ENCODE measurements around the gene CDHR5.

Gene CDHR5

GRCh38 chr11:608791-609251, 15.9 kb downstream of the CDHR5 start:
- DNase-seq = no peak

GRCh38 chr11:607971-608659, 16.6 kb downstream of the CDHR5 start:
- DNase-seq = no peak

- DNase-seq = no peak
Observed at GRCh38 chr11:607020-607780, 17.6 kb downstream of the CDHR5 start.

GRCh38 chr11:606245-606644, 18.5 kb downstream of the CDHR5 start:
- peak; percentile 64 to 83 for DNase-seq

DNA sequence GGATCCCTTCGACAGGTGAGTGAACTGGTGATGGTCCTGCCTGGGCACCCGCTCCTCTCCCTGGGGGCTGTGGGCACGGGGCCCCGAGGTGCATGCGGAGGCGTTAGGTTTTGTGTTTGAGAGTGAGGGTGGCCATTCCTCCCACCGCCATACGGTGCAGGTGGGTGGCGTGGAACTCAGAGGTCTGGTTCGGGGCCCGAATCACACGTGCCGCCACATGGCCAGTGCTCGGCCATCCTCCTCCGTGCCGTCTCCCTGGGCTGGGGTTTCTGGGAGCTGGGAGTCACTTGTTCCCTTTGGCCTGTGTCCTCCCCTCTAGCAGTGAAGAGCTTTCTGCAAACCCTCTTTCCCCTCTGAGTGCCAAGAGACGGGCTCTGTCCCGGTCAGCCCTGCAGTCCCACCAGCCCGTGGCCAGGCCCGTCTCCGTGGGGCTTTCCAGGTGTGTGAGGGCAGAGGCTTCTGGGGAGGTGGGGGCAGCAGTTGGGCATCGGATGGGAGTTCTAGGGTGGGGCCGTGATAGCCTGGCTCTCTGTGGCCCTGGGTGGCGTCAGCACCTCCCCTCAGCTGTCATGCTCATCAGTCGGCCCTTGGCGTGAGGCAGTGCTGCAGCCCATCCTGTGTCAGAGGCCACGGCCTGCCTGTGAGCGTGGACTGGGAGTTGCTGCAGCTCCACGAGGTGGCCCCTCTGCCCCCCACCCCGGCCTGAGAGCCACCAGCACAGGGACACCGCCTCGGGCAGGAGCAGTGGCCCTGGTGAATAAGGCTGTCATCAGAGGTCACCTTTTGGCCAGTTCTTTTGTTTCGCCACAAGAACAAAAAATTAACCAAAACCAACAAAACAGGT, 19.2 kb downstream of the CDHR5 start:
- DNase-seq = no peak

DNA sequence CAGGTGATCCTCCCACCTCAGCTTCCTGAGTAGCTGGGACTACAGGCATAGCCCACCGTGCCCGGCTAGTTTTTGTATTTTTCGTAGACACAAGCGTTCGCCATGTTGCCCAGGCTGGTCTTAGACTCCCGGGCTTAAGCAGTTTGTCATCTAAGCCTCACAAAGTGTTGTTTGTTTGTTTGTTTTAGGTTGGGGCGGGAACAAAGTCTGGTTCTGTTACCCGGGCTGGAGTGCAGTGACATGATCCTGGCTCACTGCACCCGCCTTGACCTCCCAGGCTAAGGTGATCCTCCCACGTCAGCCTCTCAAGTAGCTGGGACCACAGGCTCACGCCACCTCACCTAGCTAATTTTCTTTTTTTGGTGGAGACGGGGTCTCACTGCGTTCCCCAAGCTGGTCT, 21.6 kb downstream of the CDHR5 start:
- no peak for DNase-seq

GRCh38 chr11:601573-602245, 23.0 kb downstream of the CDHR5 start:
- DNase-seq = no peak

DNA sequence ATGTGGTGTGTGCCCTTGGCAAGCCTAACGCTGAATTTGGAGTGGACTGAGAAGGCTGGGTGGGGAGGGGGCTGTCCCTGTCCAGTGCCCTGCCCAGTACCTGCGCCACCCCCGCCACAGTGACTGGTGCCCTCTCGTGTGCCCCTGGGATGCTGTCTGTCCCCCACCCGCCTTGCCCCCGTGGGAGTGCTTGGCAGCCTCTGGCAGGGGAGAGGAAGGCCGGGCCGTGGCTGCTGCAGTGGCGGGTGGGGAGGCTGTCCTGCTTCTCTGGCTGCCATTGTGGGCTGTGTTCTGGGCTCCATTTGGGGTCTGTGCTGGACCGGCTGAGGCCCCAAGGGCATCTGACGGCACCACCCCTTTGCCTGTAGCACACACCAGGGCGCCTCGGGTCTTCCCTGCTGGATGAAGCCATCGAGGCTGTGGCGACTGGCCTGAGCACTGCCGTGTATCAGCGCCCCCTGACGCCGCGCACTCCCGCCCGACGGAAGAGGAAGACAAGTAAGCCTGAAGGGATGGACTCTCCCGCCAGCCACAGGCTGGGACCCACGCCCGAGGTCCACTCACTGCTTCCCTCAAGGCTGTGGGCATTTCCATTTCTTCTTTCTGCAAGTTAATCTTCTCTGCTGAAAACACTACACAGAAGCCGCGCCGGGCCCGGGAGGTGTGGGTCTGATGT, 26.6 kb downstream of the CDHR5 start:
- no peak for DNase-seq

GRCh38 chr11:597166-597725, 27.5 kb downstream of the CDHR5 start:
- no peak for DNase-seq

DNA sequence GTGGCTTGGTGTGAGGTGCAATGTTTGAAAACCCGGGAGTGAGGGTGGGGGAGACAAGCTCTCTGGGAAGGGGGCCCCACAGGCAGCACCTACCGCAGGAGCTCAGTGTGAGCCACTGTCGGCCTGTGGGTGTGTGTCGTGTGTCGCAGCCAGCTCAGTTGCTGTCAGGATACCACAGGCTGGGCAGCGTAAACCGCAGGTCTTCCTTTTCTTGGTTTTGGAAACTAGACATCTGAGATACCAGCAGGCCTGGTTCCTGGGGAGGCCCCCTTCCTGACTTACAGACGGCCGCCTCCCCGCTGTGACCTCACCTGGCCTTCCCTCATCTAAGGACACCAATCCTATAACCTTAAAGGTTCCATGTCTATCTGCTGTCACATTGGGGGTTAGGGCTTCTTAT, 28.4 kb downstream of the CDHR5 start:
- DNase-seq = no peak

DNA sequence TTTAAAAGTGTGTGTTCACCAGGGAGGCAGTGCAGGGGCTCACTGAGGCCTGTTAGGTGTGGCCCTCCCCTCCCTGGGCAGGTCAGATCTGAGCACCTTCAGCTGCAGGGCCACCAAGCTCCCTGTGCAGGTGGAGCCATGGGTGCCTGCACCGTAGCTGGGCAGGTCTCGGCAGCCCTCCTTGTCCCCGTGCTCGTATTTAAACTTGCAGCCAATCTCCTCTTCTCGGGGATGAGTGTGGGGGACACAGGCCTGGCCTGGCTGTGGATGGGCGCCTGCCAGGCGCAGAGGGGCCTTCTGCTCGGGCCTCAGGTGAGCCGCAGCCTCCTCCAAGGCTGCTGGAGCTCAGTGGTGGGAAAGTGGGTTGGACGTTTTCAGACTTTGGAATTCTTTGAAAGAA, 29.4 kb downstream of the CDHR5 start:
- no peak for DNase-seq

DNA sequence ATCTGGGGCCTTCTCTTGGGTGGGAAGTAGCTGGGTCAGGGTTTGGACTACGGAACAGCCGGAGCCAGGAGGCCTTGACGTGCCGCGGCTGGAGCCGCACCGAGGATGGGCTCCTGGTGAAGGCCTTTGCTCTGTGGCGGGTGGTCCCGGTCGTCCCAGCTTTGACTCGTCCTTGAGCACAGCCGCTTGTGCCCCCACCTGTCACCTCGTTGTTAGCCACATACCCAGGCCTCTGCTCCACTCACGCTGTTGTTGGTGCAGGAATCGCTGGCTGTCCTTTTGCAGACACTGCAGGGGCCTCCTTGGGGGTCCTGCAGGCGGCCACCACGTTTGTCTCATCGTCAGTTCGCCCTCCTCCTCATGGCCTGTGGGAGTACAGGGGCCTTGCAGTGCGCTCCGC, 31.4 kb downstream of the CDHR5 start:
- no peak for DNase-seq

GRCh38 chr11:592918-593317, 31.8 kb downstream of the CDHR5 start:
- no peak for DNase-seq

DNA sequence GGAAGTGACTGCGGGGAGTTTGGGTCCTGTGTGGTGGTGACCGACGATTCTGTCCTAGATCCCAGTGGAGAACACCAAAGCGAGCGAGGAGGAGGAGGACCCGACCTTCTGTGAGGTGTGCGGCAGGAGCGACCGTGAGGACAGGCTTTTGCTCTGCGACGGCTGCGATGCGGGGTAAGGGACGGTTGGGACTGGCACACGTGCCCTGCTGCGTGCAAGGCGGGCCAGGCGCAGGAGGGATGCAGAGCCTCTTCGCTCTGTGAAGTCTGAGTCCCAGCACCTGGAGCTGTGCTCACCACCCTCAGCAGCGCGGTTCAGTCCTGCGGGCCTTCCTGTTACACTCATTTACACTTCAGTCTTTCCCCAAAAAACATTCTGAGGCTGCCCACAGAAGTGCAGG, 32.3 kb downstream of the CDHR5 start:
- no peak for DNase-seq

DNA sequence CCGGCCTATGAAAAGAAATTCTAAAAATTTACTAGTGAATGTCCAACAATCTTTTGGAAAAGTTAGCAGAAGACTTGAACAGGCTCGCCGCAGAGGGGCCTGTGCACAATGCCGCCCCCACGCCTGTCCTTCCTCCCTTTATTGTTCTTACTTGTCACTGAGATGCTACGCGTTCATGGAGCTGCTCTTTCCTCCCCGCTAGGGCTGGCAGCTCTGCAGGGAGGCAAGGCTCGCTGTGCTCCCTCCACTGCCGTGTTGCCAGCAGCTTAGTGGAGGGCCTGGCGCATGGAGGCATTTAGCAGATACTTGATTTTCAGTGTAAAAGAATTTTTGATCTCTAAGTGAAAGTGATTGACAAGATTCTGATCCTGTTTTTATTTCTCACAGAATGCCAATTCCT, 33.8 kb downstream of the CDHR5 start:
- no peak for DNase-seq

DNA sequence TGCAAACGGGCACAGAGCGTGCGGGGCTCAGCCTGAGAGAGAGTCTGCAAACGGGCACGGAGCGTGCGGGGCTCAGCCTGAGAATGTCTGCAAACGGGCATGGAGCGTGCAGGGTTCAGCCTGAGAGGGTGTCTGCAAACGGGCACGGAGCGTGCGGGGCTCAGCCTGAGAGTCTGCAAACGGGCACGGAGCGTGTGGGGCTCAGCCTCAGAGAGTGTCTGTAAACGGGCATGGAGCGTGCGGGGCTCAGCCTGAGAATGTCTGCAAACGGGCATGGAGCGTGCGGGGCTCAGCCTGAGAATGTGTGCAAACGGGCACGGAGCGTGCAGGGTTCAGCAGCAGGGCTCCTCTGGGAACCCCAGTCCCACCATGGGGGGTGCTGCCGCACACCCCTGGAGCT, 35.0 kb downstream of the CDHR5 start:
- no peak for DNase-seq

GRCh38 chr11:587978-588380, 36.8 kb downstream of the CDHR5 start:
- DNase-seq = no peak

- no peak for DNase-seq
Observed at GRCh38 chr11:587546-587945, 37.2 kb downstream of the CDHR5 start.

GRCh38 chr11:586376-587316, 38.1 kb downstream of the CDHR5 start:
- no peak for DNase-seq

DNA sequence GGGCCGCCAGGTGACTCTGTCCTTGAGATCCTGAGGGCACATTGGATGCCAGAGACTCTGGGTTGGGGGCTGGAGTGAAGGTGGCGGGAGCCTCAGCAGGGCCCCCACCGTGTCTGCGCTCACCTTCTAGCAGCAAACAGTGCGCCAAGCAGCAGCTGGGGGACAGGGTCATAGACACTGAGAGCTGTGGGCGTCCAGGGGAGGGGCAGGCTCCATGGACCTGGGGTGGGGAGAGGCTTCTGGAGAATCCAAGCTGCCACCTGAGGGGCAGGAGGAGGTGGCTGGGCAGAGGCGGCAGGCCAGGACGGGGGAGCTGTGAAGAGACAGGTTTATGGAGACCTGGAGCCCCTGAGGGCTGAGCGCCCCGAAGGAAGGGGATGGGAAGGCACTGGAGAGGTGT, 40.5 kb downstream of the CDHR5 start:
- no peak for DNase-seq

GRCh38 chr11:581752-582151, 43.0 kb downstream of the CDHR5 start:
- peak in 1 of 2 experiments; percentile 13 for DNase-seq
